Measurements from ENCODE around the gene APRT. TPM values are rescaled to one million over a fixed set of nuclear protein-coding genes. Genes with fewer than 3 reads are reported as not detected.

Gene APRT, protein sequence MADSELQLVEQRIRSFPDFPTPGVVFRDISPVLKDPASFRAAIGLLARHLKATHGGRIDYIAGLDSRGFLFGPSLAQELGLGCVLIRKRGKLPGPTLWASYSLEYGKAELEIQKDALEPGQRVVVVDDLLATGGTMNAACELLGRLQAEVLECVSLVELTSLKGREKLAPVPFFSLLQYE
- total RNA-seq (2022; extraction: Qiagen RNA extraction), result 336 to 435 TPM (median 385 TPM) in 5 replicates

DNA sequence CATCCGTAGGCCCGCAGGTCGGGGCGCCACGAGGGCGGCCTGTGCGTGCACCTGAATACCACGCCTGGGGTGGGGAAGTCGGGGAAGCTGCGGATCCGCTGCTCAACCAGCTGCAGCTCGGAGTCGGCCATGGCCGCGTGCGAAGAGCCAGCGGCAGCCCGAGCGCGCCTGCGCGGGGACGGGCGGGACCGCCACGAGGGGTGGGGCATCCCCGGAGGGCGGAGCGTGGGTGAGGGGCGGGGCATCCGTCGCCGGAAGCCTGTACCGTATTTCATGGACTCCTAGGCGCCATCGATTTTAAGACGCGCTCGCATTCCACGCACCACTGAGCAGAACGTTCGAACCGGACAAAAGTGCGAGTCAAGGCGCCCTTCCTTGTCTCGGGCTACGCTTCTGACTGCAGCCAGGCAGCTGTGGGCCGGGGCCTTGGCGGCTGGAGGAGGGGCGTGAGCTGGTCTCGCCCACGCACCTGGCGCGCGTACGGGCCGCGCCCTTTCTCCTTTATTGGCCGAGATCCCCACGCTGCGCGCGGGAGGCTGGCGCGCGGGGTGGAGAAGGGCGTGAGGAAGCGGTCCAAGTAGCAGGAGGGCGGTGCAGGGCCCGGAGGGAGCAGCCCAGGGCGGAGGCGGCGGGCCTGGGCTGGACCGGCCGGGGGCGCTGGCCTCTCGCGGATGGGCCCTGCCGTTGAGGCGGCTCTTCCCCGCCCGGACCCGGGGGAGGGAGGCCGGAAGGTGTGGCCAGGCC, at the start of gene APRT:
Gene APRT, minus strand, starts transcription at position 160 of the 744 bp plus-strand sequence. Its CDS starts 29 bp downstream, at position 131.

GRCh38 chr16:88856828-88857727, 45.4 kb upstream of the APRT start, which contains the start of the genes GALNS and TRAPPC2L:
GALNS (minus strand) TSS chr16:88856947; CDS start chr16:88856877, 70 bp downstream.
TRAPPC2L (plus strand) TSS chr16:88857127; CDS start chr16:88857151, 24 bp downstream.

GRCh38 chr16:88803264-88803987, 8.3 kb downstream of the APRT start, which contains the start of gene CDT1:
CDT1 (plus strand) TSS chr16:88803789; CDS start chr16:88803832, 43 bp downstream.

GRCh38 chr16:88785106-88785924, 26.4 kb downstream of the APRT start, which contains the start of gene PIEZO1:
PIEZO1 (minus strand) TSS chr16:88785220; CDS start chr16:88784964, 256 bp downstream.

Other genes with a start within 250 kb of the APRT start
- 38.9 to 57.1 TPM (median 56.3 TPM) in 5 replicates for gene ZC3H18, start 241.5 kb downstream of the APRT start, total RNA-seq (2022; extraction: Qiagen RNA extraction)
- gene IL17C, start 173.4 kb downstream of the APRT start, total RNA-seq (2022; extraction: Qiagen RNA extraction), result not detected in 5 replicates
- gene CYBA, start 160.9 kb downstream of the APRT start, total RNA-seq (2022; extraction: Qiagen RNA extraction), result 216 to 306 TPM (median 283 TPM) in 5 replicates
- 16.9 to 23.2 TPM (median 17.9 TPM) in 5 replicates for gene MVD, start 148.8 kb downstream of the APRT start, total RNA-seq (2022; extraction: Qiagen RNA extraction)
- 0.08 to 0.19 TPM (median 0.14 TPM) in 5 replicates for gene SNAI3, start 125.4 kb downstream of the APRT start, total RNA-seq (2022; extraction: Qiagen RNA extraction)
- 11.1 to 16.3 TPM (median 15.1 TPM) in 5 replicates for gene RNF166, start 105.5 kb downstream of the APRT start, total RNA-seq (2022; extraction: Qiagen RNA extraction)
- gene CTU2, start 105.4 kb downstream of the APRT start, total RNA-seq (2022; extraction: Qiagen RNA extraction), result 23.5 to 34.8 TPM (median 30.7 TPM) in 5 replicates
- 79.2 to 137 TPM (median 122 TPM) in 5 replicates for gene PIEZO1, start 26.7 kb downstream of the APRT start, total RNA-seq (2022; extraction: Qiagen RNA extraction)
- gene CDT1, start 8.1 kb downstream of the APRT start, total RNA-seq (2022; extraction: Qiagen RNA extraction), result 21.2 to 32.5 TPM (median 30.5 TPM) in 5 replicates
- 33.6 to 49.8 TPM (median 48.4 TPM) in 5 replicates for gene GALNS, start 45.0 kb upstream of the APRT start, total RNA-seq (2022; extraction: Qiagen RNA extraction)
- 80.7 to 133 TPM (median 96.2 TPM) in 5 replicates for gene TRAPPC2L, start 45.2 kb upstream of the APRT start, total RNA-seq (2022; extraction: Qiagen RNA extraction)
- not detected in 5 replicates for gene PABPN1L, start 54.7 kb upstream of the APRT start, total RNA-seq (2022; extraction: Qiagen RNA extraction)
- gene CBFA2T3, start 165.3 kb upstream of the APRT start, total RNA-seq (2022; extraction: Qiagen RNA extraction), result 0.88 to 1.5 TPM (median 1.0 TPM) in 5 replicates

Measured in A549 treated with dexamethasone at 1 μM for 4 hours (cell line).